IMR-90 (cell line): ENCODE measurements around the gene GCNT2. TPM values are rescaled to one million over a fixed set of nuclear protein-coding genes. Genes with fewer than 3 reads are reported as not detected.

Experiments used
- ATAC-seq: fragments of 200-7000 bp; cut with Tn5 transposase; 2 replicates; pipeline ENCODE4 v1.9.1; 2020; ENCODE audit warnings: low read depth, mild to moderate bottlenecking, moderate library complexity
- BruUV-seq: library from RNA; stranded (reverse); fragments of 400-500 nt; replicated peaks from 2 replicates; lab custom pipeline; 2021; lab: Mats Ljungman, UMichigan
- CTCF ChIA-PET: fragments of 300-600 bp; formaldehyde crosslinking; extraction: SDS; loops from one replicate; lab custom pipeline; 2021; ENCODE audit warnings: antibody characterized with exemption; lab: Yijun Ruan, JAX
- POLR2A ChIA-PET: fragments of 300-600 bp; sonication (Branson Sonifier 250); formaldehyde crosslinking; loops from one replicate; lab custom pipeline; 2022; ENCODE audit warnings: antibody characterized with exemption; ENCODE audit not compliant: unreplicated experiment; lab: Charles Lee
- DNase-seq: peaks from one replicate; pipeline ENCODE4 v3.0.0; 2013
- H2AFZ ChIP-seq: replicated peaks from 2 replicates; pipeline ENCODE3; 2013; ENCODE audit warnings: low read length, mild to moderate bottlenecking; ENCODE audit not compliant: poor library complexity
- H2AK5ac ChIP-seq: 2 replicates; pipeline ENCODE4 v1.6.1; 2013; ENCODE audit warnings: low read depth, low read length, inconsistent platforms
- H2AK9ac ChIP-seq: replicated peaks from 2 replicates; pipeline ENCODE3; 2013; ENCODE audit warnings: mild to moderate bottlenecking, low read depth, low read length, moderate library complexity; ENCODE audit not compliant: poor library complexity
- H2BK120ac ChIP-seq: 2 replicates; pipeline ENCODE4 v1.6.1; 2013; ENCODE audit warnings: low read depth, low read length, inconsistent platforms
- H2BK15ac ChIP-seq: 3 replicates; pipeline ENCODE4 v1.6.1; 2013; ENCODE audit warnings: low read depth, low read length, inconsistent platforms
- H2BK20ac ChIP-seq: 2 replicates; pipeline ENCODE4 v1.6.1; 2013; ENCODE audit warnings: low read depth, mild to moderate bottlenecking, inconsistent platforms, low read length, moderate library complexity
- H2BK5ac ChIP-seq: 2 replicates; pipeline ENCODE4 v1.6.1; 2013; ENCODE audit warnings: mild to moderate bottlenecking, low read depth, low read length, inconsistent platforms; ENCODE audit not compliant: poor library complexity, severe bottlenecking
- H3K14ac ChIP-seq: replicated peaks from 2 replicates; pipeline ENCODE4 v1.6.1; 2013; ENCODE audit warnings: low read depth, low read length, inconsistent platforms
- H3K18ac ChIP-seq: 2 replicates; pipeline ENCODE4 v1.6.1; 2013; ENCODE audit warnings: low read depth, low read length, control low read depth
- H3K23ac ChIP-seq: 2 replicates; pipeline ENCODE4 v1.6.1; 2013; ENCODE audit warnings: low read depth, low read length, inconsistent platforms
- H3K27ac ChIP-seq: 2 replicates; pipeline ENCODE4 v1.5.1; 2013; ENCODE audit warnings: mild to moderate bottlenecking, control low read depth, low read length; ENCODE audit not compliant: insufficient read depth
- H3K27me3 ChIP-seq: 2 replicates; pipeline ENCODE4 v1.6.1; 2013; ENCODE audit warnings: low read length; ENCODE audit not compliant: control insufficient read depth, insufficient read depth
- H3K36me3 ChIP-seq: 2 replicates; pipeline ENCODE4 v1.6.1; 2013; ENCODE audit warnings: low read length, mixed read lengths; ENCODE audit not compliant: control insufficient read depth, insufficient read depth
- H3K4ac ChIP-seq: 2 replicates; pipeline ENCODE4 v1.6.1; 2013; ENCODE audit warnings: low read depth, low read length, inconsistent platforms
- H3K4me1 ChIP-seq: 2 replicates; pipeline ENCODE4 v1.6.1; 2013; ENCODE audit warnings: low read length, mixed read lengths; ENCODE audit not compliant: control insufficient read depth, insufficient read depth
- H3K4me2 ChIP-seq: 2 replicates; pipeline ENCODE4 v1.6.1; 2013; ENCODE audit warnings: low read depth, mild to moderate bottlenecking, control low read depth, low read length, moderate library complexity
- H3K4me3 ChIP-seq: 2 replicates; pipeline ENCODE4 v1.5.1; 2013; ENCODE audit warnings: low read depth, mild to moderate bottlenecking, control low read depth, low read length, moderate library complexity; ENCODE audit not compliant: insufficient read depth
- H3K56ac ChIP-seq: 2 replicates; pipeline ENCODE4 v1.6.1; 2013; ENCODE audit warnings: low read length, inconsistent platforms; ENCODE audit not compliant: insufficient read depth; ENCODE audit errors: extremely low read depth
- H3K79me1 ChIP-seq, 2 experiments: 2 replicates each; pipeline ENCODE4 v1.6.1; 2013; ENCODE audit warnings: low read length in 2 of 2, inconsistent platforms in 1 of 2, low read depth in 1 of 2
- H3K9ac ChIP-seq: 2 replicates; pipeline ENCODE4 v1.6.1; 2013; ENCODE audit warnings: low read depth, low read length, control low read depth
- H3K9me1 ChIP-seq: 2 replicates; pipeline ENCODE4 v1.6.1; 2013; ENCODE audit warnings: low read length, inconsistent platforms; ENCODE audit not compliant: insufficient read depth
- H3K9me3 ChIP-seq: 2 replicates; pipeline ENCODE4 v1.6.1; 2013; ENCODE audit warnings: low read length; ENCODE audit not compliant: control insufficient read depth, insufficient read depth
- H4K20me1 ChIP-seq: 2 replicates; pipeline ENCODE4 v1.6.1; 2013; ENCODE audit warnings: low read length, inconsistent platforms; ENCODE audit not compliant: insufficient read depth
- H4K5ac ChIP-seq: 2 replicates; pipeline ENCODE4 v1.6.1; 2013; ENCODE audit warnings: mild to moderate bottlenecking, low read depth, low read length, control low read depth
- H4K8ac ChIP-seq, 2 experiments: 2 replicates each; pipeline ENCODE4 v1.6.1; 2013; ENCODE audit warnings: low read depth in 2 of 2, low read length in 2 of 2, control low read depth in 1 of 2, inconsistent platforms in 1 of 2
- H4K91ac ChIP-seq: 2 replicates; pipeline ENCODE4 v1.6.1; 2013; ENCODE audit warnings: low read depth, low read length, inconsistent platforms; ENCODE audit not compliant: insufficient read depth
- RAD21 ChIP-seq: IDR thresholded peaks from 2 replicates; pipeline ENCODE4 v1.6.1; 2012; ENCODE audit warnings: low read length, improper control_type of control experiment
- SMC3 ChIP-seq: fragments of 150-350 bp; IDR thresholded peaks from 2 replicates; pipeline ENCODE4 v1.6.1; 2016; ENCODE audit warnings: low read depth, mild to moderate bottlenecking, antibody characterized with exemption, low read length, moderate library complexity
- WGBS, 2 experiments: methylation state at CpG; one replicate each; pipeline versions ENCODE4 v1.1.5 to v1.1.7; 2013; ENCODE audit warnings: missing lambda C conversion rate in 2 of 2; ENCODE audit not compliant: insufficient read length in 1 of 2; ENCODE audit errors: extremely low coverage in 2 of 2; 5-methylcytosine and 5-hydroxymethylcytosine counted together
- dilution Hi-C: fragments of 300-500 bp; cut with HindIII; formaldehyde crosslinking; loops from one replicate; pipeline ENCODE4 v1.14.3; 2018; ENCODE audit warnings: low sequenced_read_pairs; ENCODE audit not compliant: unreplicated experiment
- in situ Hi-C: fragments of 300-500 bp; cut with MboI; formaldehyde crosslinking; loops from 3 replicates; pipeline ENCODE4 v1.14.3; 2019; ENCODE audit warnings: low sequenced_read_pairs, inconsistent platforms, mixed read lengths
- intact Hi-C: fragments of 100-400 bp; cut with micrococcal nuclease; formaldehyde crosslinking; loops from 2 replicates; pipeline ENCODE4 v1.10.0; 2022
- polyA plus RNA-seq, 3 experiments: library from polyadenylated mRNA; depleted of rRNA; stranded (reverse); fragments of >200 nt; gene quantifications; 2 replicates each; pipeline ENCODE4 v1.2.3, GENCODE V29; 2012; ENCODE audit warnings: low replicate concordance in 1 of 3
- total RNA-seq: library from RNA; depleted of rRNA; stranded (reverse); fragments of >200 nt; gene quantifications from 2 replicates; pipeline ENCODE4 v1.2.3, GENCODE V29; 2012
- TF ChIP-seq, protein P1 (sequence below): fragments of 150-350 bp; IDR thresholded peaks from 2 replicates; pipeline ENCODE4 v1.6.1; 2016; ENCODE audit warnings: low read depth, mild to moderate bottlenecking, low read length, moderate library complexity, borderline replicate concordance

The GCNT2 gene
- total and polyA plus RNA-seq, 2 of the 4 experiments (the other 2 are of a cell fraction) = 0.34 to 0.90 TPM

DNA sequence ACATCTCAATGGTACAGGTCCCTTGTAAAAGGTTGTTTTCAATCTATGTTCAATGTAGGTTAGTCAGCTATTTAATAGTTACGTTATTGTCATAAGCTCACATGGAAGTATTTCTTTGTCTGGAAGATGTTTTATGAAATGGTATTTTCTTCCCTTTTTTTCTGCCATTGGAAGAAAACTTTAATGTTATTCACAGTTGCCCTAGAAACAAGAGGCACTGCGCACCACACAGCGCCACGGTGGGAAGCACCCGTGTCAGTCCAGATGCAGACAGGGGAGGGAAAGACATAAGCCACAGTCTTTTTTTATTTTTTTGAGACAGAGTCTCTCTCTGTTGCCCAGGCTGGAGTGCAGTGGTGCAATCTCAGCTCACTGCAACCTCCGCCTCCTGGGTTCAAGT is 82.1 kb downstream of the GCNT2 start:
- DNase-seq (no peak), ATAC-seq (no peak)
- Histone ChIP-seq H2BK15ac (no peak overlapping the region), H3K4me1 (no peaks in the 10 kb centered on the region), H3K36me3 (no peaks in the 10 kb centered on the region), H2AFZ (no peak overlapping the region), H4K5ac (no peak overlapping the region), H3K23ac (no peak overlapping the region), H2BK120ac (no peak overlapping the region), H2AK5ac (no peak overlapping the region), H3K27ac (no peak overlapping the region), H3K4ac (no peak overlapping the region), H3K9me1 (no peaks in the 10 kb centered on the region), H2AK9ac (no peak overlapping the region), H3K9me3 (no peaks in the 10 kb centered on the region), H3K18ac (no peak overlapping the region), H3K27me3 (no peaks in the 10 kb centered on the region), H3K4me3 (no peak overlapping the region), H3K79me1 (no peaks in the 10 kb centered on the region), H4K8ac (no peak overlapping the region), H3K14ac (no peak overlapping the region), H2BK5ac (no peak overlapping the region), H3K9ac (no peak overlapping the region), H2BK20ac (no peak overlapping the region), H3K56ac (no peak overlapping the region), H3K4me2 (no peak overlapping the region), H4K20me1 (no peaks in the 10 kb centered on the region), H4K91ac (no peak overlapping the region)
- dilution Hi-C loops (no loop called here), in situ Hi-C loops (no loop called here), intact Hi-C loops (no loop called here)
- WGBS, 2 experiments = 87% methylated on average over 3 of the region's 6 CpGs; no CpG with 5 or more reads in 1 of the 2 experiments
- CTCF ChIA-PET = no interaction called here
- BruUV-seq = no TSS peak
- POLR2A ChIA-PET = no interaction called here
- TF ChIP-seq SMC3 (no peak), RAD21 (no peak)
- TF ChIP-seq, protein P1, sequence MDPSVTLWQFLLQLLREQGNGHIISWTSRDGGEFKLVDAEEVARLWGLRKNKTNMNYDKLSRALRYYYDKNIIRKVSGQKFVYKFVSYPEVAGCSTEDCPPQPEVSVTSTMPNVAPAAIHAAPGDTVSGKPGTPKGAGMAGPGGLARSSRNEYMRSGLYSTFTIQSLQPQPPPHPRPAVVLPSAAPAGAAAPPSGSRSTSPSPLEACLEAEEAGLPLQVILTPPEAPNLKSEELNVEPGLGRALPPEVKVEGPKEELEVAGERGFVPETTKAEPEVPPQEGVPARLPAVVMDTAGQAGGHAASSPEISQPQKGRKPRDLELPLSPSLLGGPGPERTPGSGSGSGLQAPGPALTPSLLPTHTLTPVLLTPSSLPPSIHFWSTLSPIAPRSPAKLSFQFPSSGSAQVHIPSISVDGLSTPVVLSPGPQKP = no peak
